ENCODE results near the gene WASHC4. TPM values are rescaled to one million over a fixed set of nuclear protein-coding genes. Genes with fewer than 3 reads are reported as not detected.

Gene WASHC4
- total and polyA plus RNA-seq, 4 donors: 11.5 to 59.1 (median 32.6) TPM

DNA sequence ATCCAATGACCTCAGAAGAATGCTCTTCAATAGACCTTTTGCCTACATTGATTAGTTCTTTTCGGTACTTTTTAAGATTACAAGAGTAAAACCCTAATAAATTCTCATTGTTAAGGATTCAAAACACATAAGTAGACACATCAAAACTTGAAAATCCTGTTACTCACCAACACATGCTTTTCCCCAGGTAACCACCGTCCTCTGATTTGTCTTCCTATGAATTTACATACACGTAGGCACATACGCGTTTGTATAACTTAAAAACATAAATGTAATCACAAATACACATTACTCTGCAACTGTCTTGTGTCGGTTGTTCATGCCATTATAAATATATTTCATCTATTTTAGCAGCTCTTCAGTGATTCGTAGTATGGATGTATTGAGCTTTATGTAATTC is 910 bp upstream of the WASHC4 start:
- TF ChIP-seq RXRA (IDR thresholded peaks at IDR 0.05): no peak
- no peak for TF ChIP-seq SP1 (IDR thresholded peaks at IDR 0.05)
- TF ChIP-seq TAF1 (conservative IDR thresholded peaks at IDR 0.05): no peak
- TF ChIP-seq REST (IDR thresholded peaks at IDR 0.05): no peak
- no peak for TF ChIP-seq FOXA1 (IDR thresholded peaks at IDR 0.05)
- no peak for TF ChIP-seq FOXA2 (IDR thresholded peaks at IDR 0.05)
- TF ChIP-seq ZBTB33 (IDR thresholded peaks at IDR 0.05): no peak
- TF ChIP-seq HNF4A (conservative IDR thresholded peaks at IDR 0.05): no peak
- Histone ChIP-seq H3K4me3 (ENCODE audit: low read depth in 1 of 3, low read length in 3 of 3) (peak overlapping the region; percentile 79 to 92 (median 90)), H3K9me3 (ENCODE audit: control insufficient read depth in 4 of 4, low read length in 3 of 4) (no peaks in the 10 kb centered on the region), H3K27me3 (ENCODE audit: control insufficient read depth in 4 of 4, insufficient read depth in 4 of 4, low read length in 3 of 4) (no peaks in the 10 kb centered on the region), H3K9ac (ENCODE audit: low read depth in 1 of 2, low read length in 2 of 2) (peak overlapping the region in 1 of 2 donors; percentile 87), H3K36me3 (ENCODE audit: control insufficient read depth in 4 of 4, insufficient read depth in 3 of 4, low read depth in 1 of 4, low read length in 3 of 4) (no peaks in the 10 kb centered on the region), H3K27ac (ENCODE audit: low read depth in 1 of 2, low read length in 2 of 2) (peak overlapping the region in 1 of 2 donors; percentile 96), H3K4me1 (ENCODE audit: control insufficient read depth in 4 of 4, insufficient read depth in 4 of 4, low read length in 3 of 4) (peaks cover 7 to 26% (median 22%) of the 10 kb centered on the region in 4 donors)
- DNase-seq (ENCODE audit: low spot score): no peak
- WGBS: 44% methylated on average over 7 of the region's 7 CpGs

DNA sequence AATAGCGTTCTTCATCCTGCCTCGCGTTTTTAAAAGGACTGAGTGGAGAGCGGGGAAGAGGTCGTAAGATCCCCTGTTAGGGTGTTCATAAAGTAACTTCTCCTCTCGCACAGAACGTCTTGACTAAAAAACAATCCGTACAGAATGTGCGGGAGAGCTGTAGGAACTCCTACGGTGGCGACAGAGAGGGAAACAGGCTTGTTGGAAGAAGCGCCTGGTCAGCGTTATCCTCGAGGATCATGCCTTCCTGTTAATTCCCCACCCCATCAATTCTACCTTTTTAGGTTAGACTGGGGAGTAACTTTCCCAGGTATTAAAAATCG is 399 bp upstream of the WASHC4 start:
- Histone ChIP-seq H3K36me3 (ENCODE audit: control insufficient read depth in 4 of 4, insufficient read depth in 3 of 4, low read depth in 1 of 4, low read length in 3 of 4) (no peaks in the 10 kb centered on the region), H3K4me1 (ENCODE audit: control insufficient read depth in 4 of 4, insufficient read depth in 4 of 4, low read length in 3 of 4) (peaks cover 7 to 26% (median 22%) of the 10 kb centered on the region in 4 donors), H3K27ac (ENCODE audit: low read depth in 1 of 2, low read length in 2 of 2) (peak overlapping the region; percentile 96 to 97), H3K9me3 (ENCODE audit: control insufficient read depth in 4 of 4, low read length in 3 of 4) (no peaks in the 10 kb centered on the region), H3K27me3 (ENCODE audit: control insufficient read depth in 4 of 4, insufficient read depth in 4 of 4, low read length in 3 of 4) (no peaks in the 10 kb centered on the region), H3K9ac (ENCODE audit: low read depth in 1 of 2, low read length in 2 of 2) (peak overlapping the region; percentile 76 to 87), H3K4me3 (ENCODE audit: low read depth in 1 of 3, low read length in 3 of 3) (peak overlapping the region; percentile 79 to 92 (median 90))
- under 1% methylated on average over 15 of the region's 15 CpGs for WGBS
- no peak for TF ChIP-seq HNF4A (conservative IDR thresholded peaks at IDR 0.05)
- TF ChIP-seq EGR1 (IDR thresholded peaks at IDR 0.05; ENCODE audit: low read depth in 2 of 2): no peak
- TF ChIP-seq JUND (IDR thresholded peaks at IDR 0.05): no peak
- TF ChIP-seq RXRA (IDR thresholded peaks at IDR 0.05): no peak
- TF ChIP-seq, protein P1, sequence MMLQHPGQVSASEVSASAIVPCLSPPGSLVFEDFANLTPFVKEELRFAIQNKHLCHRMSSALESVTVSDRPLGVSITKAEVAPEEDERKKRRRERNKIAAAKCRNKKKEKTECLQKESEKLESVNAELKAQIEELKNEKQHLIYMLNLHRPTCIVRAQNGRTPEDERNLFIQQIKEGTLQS (IDR thresholded peaks at IDR 0.05): no peak
- no peak for TF ChIP-seq TAF1 (conservative IDR thresholded peaks at IDR 0.05)
- TF ChIP-seq SP1 (IDR thresholded peaks at IDR 0.05): no peak
- no peak for TF ChIP-seq REST (IDR thresholded peaks at IDR 0.05)
- no peak for TF ChIP-seq NR2F2 (IDR thresholded peaks at IDR 0.05)
- no peak for TF ChIP-seq CTCF (IDR thresholded peaks at IDR 0.05; ENCODE audit: low read depth, low read length, missing input control)
- no peak for TF ChIP-seq FOXA2 (IDR thresholded peaks at IDR 0.05)
- TF ChIP-seq ZBTB33 (IDR thresholded peaks at IDR 0.05): no peak
- TF ChIP-seq, protein P2, sequence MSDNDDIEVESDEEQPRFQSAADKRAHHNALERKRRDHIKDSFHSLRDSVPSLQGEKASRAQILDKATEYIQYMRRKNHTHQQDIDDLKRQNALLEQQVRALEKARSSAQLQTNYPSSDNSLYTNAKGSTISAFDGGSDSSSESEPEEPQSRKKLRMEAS (IDR thresholded peaks at IDR 0.05): no peak
- TF ChIP-seq HNF4G (IDR thresholded peaks at IDR 0.05): no peak
- TF ChIP-seq GABPA (IDR thresholded peaks at IDR 0.05 in 1 of 2, conservative IDR thresholded peaks at IDR 0.05 in 1 of 2): no peak
- TF ChIP-seq YY1 (IDR thresholded peaks at IDR 0.05): no peak
- no peak for TF ChIP-seq RAD21 (IDR thresholded peaks at IDR 0.05)
- no peak for DNase-seq (ENCODE audit: low spot score)
